ENCODE measurements around the gene MC1R. TPM values are rescaled to one million over a fixed set of nuclear protein-coding genes. Genes with fewer than 3 reads are reported as not detected.

Gene MC1R
- total and polyA plus RNA-seq, 2 experiments from 2014 or later = 0.74 to 4.3 TPM

DNA sequence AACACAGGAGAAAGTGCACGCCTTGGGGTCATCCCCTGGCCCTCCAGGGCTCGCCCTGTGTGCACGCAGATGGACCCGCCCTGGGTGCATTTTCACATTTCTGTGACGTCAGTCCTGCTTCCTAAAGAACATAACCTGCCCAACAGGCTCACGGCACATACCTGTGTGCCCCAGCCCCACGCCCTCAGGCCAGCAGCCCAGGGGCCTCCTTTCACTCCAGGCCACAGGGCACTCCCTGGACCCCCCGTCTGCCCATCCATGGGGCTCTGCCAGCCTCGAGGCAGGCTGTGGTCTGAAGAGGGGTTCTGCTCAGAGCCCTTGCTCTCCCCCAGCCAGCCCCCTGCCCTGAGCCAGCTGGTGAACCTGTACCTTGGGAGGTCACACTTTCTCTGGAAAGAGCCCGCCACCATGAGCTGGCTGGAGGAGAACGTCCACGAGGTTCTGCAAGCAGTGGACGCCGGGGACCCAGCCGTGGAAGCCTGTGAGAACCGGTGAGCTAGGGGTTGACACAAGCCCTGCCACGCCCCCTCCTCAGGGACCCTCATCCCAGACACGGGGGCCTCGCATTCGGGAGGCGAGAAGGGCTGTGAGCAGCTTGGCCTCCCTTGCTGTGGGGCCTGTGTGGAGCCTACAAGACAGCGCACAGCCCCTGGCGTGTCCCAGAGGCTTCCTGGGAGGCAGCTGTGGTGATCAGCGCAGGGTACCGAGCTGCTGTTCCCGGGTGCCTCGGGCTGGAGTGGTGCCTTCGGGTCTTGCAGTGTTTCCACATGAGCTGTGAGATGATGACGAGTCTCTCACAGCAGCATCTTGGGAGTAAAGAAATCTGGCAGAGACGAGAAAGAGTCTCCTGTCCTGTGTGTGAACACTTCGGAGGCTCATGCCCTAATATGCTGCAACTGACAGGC lies 13.8 kb upstream of the MC1R start (continued):
- TF ChIP-seq, protein P1, sequence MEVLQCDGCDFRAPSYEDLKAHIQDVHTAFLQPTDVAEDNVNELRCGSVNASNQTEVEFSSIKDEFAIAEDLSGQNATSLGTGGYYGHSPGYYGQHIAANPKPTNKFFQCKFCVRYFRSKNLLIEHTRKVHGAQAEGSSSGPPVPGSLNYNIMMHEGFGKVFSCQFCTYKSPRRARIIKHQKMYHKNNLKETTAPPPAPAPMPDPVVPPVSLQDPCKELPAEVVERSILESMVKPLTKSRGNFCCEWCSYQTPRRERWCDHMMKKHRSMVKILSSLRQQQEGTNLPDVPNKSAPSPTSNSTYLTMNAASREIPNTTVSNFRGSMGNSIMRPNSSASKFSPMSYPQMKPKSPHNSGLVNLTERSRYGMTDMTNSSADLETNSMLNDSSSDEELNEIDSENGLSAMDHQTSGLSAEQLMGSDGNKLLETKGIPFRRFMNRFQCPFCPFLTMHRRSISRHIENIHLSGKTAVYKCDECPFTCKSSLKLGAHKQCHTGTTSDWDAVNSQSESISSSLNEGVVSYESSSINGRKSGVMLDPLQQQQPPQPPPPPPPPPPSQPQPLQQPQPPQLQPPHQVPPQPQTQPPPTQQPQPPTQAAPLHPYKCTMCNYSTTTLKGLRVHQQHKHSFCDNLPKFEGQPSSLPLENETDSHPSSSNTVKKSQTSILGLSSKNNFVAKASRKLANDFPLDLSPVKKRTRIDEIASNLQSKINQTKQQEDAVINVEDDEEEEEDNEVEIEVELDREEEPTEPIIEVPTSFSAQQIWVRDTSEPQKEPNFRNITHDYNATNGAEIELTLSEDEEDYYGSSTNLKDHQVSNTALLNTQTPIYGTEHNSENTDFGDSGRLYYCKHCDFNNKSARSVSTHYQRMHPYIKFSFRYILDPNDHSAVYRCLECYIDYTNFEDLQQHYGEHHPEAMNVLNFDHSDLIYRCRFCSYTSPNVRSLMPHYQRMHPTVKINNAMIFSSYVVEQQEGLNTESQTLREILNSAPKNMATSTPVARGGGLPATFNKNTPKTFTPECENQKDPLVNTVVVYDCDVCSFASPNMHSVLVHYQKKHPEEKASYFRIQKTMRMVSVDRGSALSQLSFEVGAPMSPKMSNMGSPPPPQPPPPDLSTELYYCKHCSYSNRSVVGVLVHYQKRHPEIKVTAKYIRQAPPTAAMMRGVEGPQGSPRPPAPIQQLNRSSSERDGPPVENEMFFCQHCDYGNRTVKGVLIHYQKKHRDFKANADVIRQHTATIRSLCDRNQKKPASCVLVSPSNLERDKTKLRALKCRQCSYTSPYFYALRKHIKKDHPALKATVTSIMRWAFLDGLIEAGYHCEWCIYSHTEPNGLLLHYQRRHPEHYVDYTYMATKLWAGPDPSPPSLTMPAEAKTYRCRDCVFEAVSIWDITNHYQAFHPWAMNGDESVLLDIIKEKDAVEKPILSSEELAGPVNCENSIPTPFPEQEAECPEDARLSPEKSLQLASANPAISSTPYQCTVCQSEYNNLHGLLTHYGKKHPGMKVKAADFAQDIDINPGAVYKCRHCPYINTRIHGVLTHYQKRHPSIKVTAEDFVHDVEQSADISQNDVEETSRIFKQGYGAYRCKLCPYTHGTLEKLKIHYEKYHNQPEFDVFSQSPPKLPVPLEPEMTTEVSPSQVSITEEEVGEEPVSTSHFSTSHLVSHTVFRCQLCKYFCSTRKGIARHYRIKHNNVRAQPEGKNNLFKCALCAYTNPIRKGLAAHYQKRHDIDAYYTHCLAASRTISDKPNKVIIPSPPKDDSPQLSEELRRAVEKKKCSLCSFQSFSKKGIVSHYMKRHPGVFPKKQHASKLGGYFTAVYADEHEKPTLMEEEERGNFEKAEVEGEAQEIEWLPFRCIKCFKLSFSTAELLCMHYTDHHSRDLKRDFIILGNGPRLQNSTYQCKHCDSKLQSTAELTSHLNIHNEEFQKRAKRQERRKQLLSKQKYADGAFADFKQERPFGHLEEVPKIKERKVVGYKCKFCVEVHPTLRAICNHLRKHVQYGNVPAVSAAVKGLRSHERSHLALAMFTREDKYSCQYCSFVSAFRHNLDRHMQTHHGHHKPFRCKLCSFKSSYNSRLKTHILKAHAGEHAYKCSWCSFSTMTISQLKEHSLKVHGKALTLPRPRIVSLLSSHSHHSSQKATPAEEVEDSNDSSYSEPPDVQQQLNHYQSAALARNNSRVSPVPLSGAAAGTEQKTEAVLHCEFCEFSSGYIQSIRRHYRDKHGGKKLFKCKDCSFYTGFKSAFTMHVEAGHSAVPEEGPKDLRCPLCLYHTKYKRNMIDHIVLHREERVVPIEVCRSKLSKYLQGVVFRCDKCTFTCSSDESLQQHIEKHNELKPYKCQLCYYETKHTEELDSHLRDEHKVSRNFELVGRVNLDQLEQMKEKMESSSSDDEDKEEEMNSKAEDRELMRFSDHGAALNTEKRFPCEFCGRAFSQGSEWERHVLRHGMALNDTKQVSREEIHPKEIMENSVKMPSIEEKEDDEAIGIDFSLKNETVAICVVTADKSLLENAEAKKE (CRISPR knock-in tag; IDR thresholded peaks at IDR 0.05) = no peak
- TF ChIP-seq, protein P2, sequence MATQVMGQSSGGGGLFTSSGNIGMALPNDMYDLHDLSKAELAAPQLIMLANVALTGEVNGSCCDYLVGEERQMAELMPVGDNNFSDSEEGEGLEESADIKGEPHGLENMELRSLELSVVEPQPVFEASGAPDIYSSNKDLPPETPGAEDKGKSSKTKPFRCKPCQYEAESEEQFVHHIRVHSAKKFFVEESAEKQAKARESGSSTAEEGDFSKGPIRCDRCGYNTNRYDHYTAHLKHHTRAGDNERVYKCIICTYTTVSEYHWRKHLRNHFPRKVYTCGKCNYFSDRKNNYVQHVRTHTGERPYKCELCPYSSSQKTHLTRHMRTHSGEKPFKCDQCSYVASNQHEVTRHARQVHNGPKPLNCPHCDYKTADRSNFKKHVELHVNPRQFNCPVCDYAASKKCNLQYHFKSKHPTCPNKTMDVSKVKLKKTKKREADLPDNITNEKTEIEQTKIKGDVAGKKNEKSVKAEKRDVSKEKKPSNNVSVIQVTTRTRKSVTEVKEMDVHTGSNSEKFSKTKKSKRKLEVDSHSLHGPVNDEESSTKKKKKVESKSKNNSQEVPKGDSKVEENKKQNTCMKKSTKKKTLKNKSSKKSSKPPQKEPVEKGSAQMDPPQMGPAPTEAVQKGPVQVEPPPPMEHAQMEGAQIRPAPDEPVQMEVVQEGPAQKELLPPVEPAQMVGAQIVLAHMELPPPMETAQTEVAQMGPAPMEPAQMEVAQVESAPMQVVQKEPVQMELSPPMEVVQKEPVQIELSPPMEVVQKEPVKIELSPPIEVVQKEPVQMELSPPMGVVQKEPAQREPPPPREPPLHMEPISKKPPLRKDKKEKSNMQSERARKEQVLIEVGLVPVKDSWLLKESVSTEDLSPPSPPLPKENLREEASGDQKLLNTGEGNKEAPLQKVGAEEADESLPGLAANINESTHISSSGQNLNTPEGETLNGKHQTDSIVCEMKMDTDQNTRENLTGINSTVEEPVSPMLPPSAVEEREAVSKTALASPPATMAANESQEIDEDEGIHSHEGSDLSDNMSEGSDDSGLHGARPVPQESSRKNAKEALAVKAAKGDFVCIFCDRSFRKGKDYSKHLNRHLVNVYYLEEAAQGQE (IDR thresholded peaks at IDR 0.05; ENCODE audit: unreplicated experiment) = no peak
- no peak for TF ChIP-seq STAT1 (IDR thresholded peaks at IDR 0.05; ENCODE audit: unreplicated experiment)

All from GM23338 (cell line).